Endothelial cell (in vitro differentiated cells): ENCODE data around the gene TCF7. TPM values are rescaled to one million over a fixed set of nuclear protein-coding genes. Genes with fewer than 3 reads are reported as not detected.

ENCODE experiments used
- DNase-seq: peaks from one replicate; pipeline ENCODE4 v3.0.0; 2021; ENCODE audit warnings: low spot score
- H3K27ac Mint-ChIP-seq: one replicate; pipeline ENCODE4 v1.8.0; 2021; ENCODE audit warnings: mixed read lengths, inconsistent platforms; ENCODE audit not compliant: unreplicated experiment
- H3K27me3 Mint-ChIP-seq: one replicate; pipeline ENCODE4 v1.8.0; 2021; ENCODE audit warnings: mild to moderate bottlenecking, moderate library complexity, mixed read lengths, inconsistent platforms; ENCODE audit not compliant: unreplicated experiment
- H3K36me3 Mint-ChIP-seq: one replicate; pipeline ENCODE4 v1.8.0; 2021; ENCODE audit warnings: mild to moderate bottlenecking, low read depth, mixed read lengths, inconsistent platforms; ENCODE audit not compliant: unreplicated experiment
- H3K4me1 Mint-ChIP-seq: one replicate; pipeline ENCODE4 v1.8.0; 2021; ENCODE audit warnings: mild to moderate bottlenecking, mixed read lengths, inconsistent platforms; ENCODE audit not compliant: unreplicated experiment
- H3K4me3 Mint-ChIP-seq: one replicate; pipeline ENCODE4 v1.8.0; 2021; ENCODE audit warnings: mild to moderate bottlenecking, mixed read lengths, inconsistent platforms; ENCODE audit not compliant: unreplicated experiment
- H3K9me3 Mint-ChIP-seq: one replicate; pipeline ENCODE4 v1.8.0; 2021; ENCODE audit warnings: mixed read lengths, inconsistent platforms; ENCODE audit not compliant: unreplicated experiment
- long read RNA-seq: library from polyadenylated mRNA; unstranded; transcript quantifications from one replicate; pipeline ENCODE4 v2.0.0, GENCODE V29; 2020; ENCODE audit not compliant: unreplicated experiment
- total RNA-seq: library from RNA; stranded (reverse); fragmentation: NEBNext Ultra II Directional; extraction: Animal tissue kit (Norgen Biotek cat#: 25700); gene quantifications from one replicate; pipeline ENCODE4 v1.2.1, GENCODE V29; 2021; ENCODE audit not compliant: unreplicated experiment
- TF ChIP-seq, protein P1 (sequence below): fragments of 200-600 bp; sonication (generic); IDR thresholded peaks from one replicate; pipeline ENCODE4 v1.5.0; 2021; ENCODE audit warnings: antibody characterized with exemption; ENCODE audit not compliant: unreplicated experiment

TCF7 gene
- 9.5 TPM for total RNA-seq
- long read RNA-seq, partial matches to known transcripts = 1 of 3 reads
- long read RNA-seq, other reads (novel, unspliced or antisense) = 2 of 3 reads

DNA sequence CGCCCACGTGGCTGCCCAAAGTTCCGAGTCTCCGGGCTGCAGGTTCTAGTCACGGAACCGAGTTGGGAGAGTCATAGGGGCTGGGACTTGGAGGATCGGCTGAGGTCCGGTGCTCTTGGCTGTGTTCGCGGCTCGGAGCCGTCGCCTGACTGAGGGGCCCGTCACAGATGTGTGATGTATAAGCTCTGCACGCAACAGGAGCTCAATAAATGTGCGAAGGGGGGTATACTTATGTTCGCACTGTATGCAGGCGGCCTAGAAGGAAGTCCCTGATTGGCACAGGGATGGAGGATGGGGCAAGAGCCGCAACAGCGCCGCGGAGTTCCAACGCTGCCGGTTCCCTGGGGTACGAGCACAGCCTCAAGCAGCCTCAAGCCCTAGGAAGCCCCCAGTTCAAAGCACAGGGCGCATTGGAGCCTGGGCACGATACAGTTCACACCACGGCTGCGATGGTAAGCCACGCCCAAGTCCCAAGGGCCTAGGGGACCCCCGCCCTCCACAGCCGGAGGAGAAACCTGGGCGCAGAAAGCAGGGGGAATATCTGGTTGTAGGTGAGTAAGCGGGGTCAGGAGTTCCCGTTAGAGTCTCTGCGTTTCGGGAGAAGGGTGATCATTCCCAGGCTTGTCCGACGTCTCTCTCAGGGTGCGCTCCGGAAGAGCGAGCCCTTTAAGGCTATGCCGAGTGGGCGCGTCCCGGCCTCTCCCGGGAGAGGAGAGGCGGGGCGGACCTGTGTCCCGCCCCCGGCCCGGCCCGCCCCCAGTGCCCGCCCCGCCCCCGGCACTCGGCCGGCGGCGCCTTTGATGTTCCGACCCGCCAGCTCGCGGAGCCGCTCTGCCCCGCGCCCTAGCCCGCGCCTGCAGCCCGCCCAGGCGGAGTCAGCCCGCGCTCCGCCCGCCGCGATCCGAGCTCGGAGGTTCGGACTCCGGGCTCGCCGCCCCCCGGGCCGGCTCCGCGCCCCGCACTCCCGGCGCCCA lies at the start of gene TCF7:
Gene TCF7, plus strand, starts transcription at position 780 of the 974 bp plus-strand sequence. CDS start 226 bp downstream, outside the sequence.
- Mint-ChIP-seq H3K27ac (no peak within 1 kb of the TSS), H3K4me1 (peaks cover 16% of the 10 kb centered on the region), H3K4me3 (peak within 1 kb of the TSS; percentile 87), H3K9me3 (no peaks in the 10 kb centered on the region), H3K27me3 (peaks cover 10% of the 10 kb centered on the region), H3K36me3 (peaks cover 4% of the 10 kb centered on the region)
- DNase-seq = peak; percentile 79
- TF ChIP-seq, protein P1, sequence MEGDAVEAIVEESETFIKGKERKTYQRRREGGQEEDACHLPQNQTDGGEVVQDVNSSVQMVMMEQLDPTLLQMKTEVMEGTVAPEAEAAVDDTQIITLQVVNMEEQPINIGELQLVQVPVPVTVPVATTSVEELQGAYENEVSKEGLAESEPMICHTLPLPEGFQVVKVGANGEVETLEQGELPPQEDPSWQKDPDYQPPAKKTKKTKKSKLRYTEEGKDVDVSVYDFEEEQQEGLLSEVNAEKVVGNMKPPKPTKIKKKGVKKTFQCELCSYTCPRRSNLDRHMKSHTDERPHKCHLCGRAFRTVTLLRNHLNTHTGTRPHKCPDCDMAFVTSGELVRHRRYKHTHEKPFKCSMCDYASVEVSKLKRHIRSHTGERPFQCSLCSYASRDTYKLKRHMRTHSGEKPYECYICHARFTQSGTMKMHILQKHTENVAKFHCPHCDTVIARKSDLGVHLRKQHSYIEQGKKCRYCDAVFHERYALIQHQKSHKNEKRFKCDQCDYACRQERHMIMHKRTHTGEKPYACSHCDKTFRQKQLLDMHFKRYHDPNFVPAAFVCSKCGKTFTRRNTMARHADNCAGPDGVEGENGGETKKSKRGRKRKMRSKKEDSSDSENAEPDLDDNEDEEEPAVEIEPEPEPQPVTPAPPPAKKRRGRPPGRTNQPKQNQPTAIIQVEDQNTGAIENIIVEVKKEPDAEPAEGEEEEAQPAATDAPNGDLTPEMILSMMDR = no peak

DNA sequence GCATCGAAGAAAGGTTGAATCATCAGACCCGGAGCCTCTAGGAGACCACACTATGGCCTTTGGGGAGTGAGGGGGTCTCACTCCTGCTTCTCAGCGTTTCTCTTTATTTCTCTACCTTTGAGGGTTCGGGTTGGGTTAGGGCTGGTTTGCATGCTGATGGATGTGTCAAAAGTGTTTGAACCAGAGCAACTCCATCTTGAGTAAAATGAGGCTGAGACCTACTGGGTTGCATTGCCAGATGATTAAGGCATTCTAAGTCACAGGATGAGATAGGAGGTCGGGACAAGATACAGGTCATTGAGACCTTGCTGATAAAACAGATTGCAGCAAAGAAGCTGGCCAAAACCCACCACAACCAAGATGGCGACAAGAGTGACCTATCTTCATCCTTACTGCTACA lies 44.9 kb upstream of the TCF7 start:
- Mint-ChIP-seq H3K36me3 (no peaks in the 10 kb centered on the region), H3K27ac (no peak overlapping the region), H3K27me3 (no peaks in the 10 kb centered on the region), H3K4me1 (no peaks in the 10 kb centered on the region), H3K4me3 (no peak overlapping the region), H3K9me3 (no peaks in the 10 kb centered on the region)
- no peak for DNase-seq
- TF ChIP-seq, protein P1 = no peak

DNA sequence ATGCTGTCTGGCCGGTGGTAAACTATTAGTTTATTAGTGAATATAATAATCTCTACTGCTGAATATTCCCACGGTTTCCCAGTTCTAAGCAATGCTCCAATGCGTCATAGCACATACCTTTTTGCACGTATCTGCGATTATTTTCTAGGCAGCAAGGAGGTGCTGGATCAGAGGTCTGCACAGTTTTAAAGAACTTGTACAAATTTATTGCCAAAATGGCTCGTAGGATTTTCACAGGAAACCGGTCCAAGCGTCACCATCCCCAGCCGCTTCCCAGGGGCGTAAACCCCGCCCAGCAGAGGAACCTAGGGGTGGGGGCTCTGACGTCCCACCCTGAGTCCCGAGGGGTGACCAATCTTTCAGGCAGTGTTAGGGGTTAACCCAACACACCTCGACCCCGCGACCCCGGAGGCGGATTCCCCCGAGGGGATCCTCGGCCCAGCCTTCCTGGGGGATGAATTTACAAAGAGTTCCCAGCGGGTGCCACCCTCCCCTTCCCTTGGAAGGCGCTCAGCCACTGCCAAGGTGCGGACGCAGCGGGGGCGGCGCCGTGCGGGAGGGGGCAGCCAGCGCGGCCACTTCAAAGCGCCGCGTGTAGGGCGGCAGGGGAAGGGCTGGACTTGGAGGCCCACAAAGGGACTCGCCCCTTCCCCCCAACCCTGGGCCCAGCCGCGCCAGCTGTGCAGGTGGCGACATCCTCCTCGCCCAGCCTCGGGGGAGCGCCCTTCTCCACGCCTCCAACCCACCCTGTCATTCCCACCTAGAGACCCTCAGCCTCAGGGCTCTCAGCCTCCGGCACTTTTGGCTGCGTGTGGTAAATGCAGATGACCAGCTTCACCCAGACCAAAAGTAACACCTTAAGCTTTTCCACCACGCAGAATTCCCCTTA lies 43.5 kb upstream of the TCF7 start:
- DNase-seq = peak; percentile 15
- TF ChIP-seq, protein P1 = no peak
- H3K27ac Mint-ChIP-seq = peak overlapping the region; percentile 21
- no peaks in the 10 kb centered on the region for H3K4me1 Mint-ChIP-seq
- no peaks in the 10 kb centered on the region for H3K36me3 Mint-ChIP-seq
- H3K9me3 Mint-ChIP-seq = no peaks in the 10 kb centered on the region
- H3K27me3 Mint-ChIP-seq = no peaks in the 10 kb centered on the region
- H3K4me3 Mint-ChIP-seq = peak overlapping the region; percentile 88

DNA sequence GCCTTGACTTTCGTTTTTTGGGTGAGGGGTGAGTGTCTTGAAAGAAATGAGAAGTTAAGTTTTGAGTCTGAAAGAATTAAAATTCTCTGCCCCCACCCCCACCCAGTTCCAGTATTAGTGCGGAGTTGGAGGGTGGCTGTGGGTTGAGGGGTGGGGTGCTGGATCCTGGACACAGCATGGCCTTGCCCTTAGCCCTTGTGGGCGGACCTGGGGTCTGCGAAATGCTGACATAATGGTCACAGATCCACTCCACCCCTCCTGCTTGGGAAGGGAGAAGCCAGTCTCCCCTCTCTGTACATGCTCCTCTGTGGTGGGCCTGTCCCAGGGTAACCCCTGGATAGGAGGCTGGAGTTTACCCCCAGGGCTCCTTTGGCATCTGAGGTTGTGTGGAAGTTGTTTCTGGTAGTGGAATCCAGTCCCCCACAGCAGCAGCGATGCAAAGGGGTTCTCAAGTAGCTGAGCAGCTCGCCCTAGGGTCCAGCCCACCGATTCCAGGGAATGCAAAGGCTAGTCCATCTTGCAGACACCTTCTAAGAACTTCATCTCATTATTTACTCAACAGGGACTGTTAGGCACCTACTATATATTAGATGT lies 42.8 kb upstream of the TCF7 start:
- TF ChIP-seq, protein P1 = no peak
- H3K9me3 Mint-ChIP-seq = no peaks in the 10 kb centered on the region
- no peak for DNase-seq
- H3K36me3 Mint-ChIP-seq = no peaks in the 10 kb centered on the region
- no peaks in the 10 kb centered on the region for H3K27me3 Mint-ChIP-seq
- no peaks in the 10 kb centered on the region for H3K4me1 Mint-ChIP-seq
- peak overlapping the region; percentile 88 for H3K4me3 Mint-ChIP-seq
- H3K27ac Mint-ChIP-seq = no peak overlapping the region
